GM12891 (cell line): Measurements from ENCODE around the gene AP3B2.

Source experiments
- POLR2A ChIP-seq: IDR thresholded peaks from 2 replicates; pipeline ENCODE4 v1.6.1; 2011; ENCODE audit warnings: low read depth, low read length, control low read depth
- POLR2AphosphoS5 ChIP-seq: IDR thresholded peaks from 2 replicates; pipeline ENCODE4 v1.6.1; 2011; ENCODE audit warnings: low read depth, low read length, control low read depth
- SPI1 ChIP-seq: IDR thresholded peaks from 2 replicates; pipeline ENCODE4 v1.6.1; 2011; ENCODE audit warnings: low read depth, low read length, control low read depth
- TAF1 ChIP-seq: IDR thresholded peaks from 2 replicates; pipeline ENCODE4 v1.6.1; 2011; ENCODE audit warnings: low read depth, low read length, control low read depth

DNA sequence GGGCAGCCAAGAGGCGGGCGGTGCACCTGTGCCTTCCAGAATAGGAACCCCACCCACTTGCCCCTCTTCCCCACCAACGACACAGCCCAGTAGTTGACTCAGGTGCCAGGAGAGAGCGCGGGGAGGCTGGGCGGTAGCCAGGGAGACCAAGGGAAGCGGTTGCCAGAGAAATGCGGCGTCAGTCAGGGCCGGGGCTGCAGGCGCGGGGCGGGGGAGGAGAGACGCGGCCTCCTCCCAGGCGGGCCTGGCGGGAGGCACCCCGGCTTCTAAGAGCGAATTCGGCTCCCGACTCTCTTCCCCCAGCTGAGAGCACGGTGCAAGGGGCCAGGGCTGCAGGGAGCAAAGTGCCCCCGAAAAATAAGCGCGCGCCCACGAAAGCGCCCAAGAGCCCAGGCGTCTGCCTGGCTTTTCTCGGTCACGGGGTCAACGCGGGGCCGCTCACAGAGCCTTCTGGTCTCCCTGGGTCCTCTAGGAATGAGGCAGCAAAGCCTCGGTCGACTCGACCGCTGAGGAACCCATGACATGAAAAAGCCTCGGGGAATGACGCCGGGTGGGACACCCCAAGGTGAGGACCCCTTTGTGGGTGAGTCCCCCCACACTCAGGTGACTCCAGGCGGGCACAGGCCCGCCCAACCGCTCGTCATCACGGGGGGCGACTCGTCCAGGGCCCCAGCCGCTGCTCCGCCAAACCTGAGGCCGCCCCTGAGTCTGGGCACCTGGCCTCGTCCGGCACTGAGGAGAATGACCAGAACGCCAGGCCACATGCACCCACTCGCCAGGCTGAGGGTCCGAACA is 63.2 kb downstream of the AP3B2 start:
- TF ChIP-seq POLR2AphosphoS5 (no peak), TAF1 (no peak), POLR2A (no peak), SPI1 (no peak)
